Measurements from ENCODE around the gene NDEL1. TPM values are rescaled to one million over a fixed set of nuclear protein-coding genes. Genes with fewer than 3 reads are reported as not detected.

NDEL1 gene
- polyA plus RNA-seq, 1 experiment: 72.2 TPM

GRCh38 chr17:8481703-8482102 is 46.0 kb downstream of the NDEL1 start:
- DNase-seq (ENCODE audit: low read depth): no peak
- no peak overlapping the region for H3K4me3 ChIP-seq (ENCODE audit: low read depth, low read length)
- H3K27me3 ChIP-seq (ENCODE audit: control insufficient read depth, insufficient read depth, low read length): no peaks in the 10 kb centered on the region
- ChIA-PET POLR2A (no interaction called here), CTCF (interaction anchor here (1.0 kb wide), 1 partner anchor 265 kb away, joined by 3 read pairs; no protein-coding TSS in a partner anchor)
- H3K36me3 ChIP-seq (ENCODE audit: control insufficient read depth, insufficient read depth, low read length): peaks cover 24% of the 10 kb centered on the region
- TF ChIP-seq, protein P1, sequence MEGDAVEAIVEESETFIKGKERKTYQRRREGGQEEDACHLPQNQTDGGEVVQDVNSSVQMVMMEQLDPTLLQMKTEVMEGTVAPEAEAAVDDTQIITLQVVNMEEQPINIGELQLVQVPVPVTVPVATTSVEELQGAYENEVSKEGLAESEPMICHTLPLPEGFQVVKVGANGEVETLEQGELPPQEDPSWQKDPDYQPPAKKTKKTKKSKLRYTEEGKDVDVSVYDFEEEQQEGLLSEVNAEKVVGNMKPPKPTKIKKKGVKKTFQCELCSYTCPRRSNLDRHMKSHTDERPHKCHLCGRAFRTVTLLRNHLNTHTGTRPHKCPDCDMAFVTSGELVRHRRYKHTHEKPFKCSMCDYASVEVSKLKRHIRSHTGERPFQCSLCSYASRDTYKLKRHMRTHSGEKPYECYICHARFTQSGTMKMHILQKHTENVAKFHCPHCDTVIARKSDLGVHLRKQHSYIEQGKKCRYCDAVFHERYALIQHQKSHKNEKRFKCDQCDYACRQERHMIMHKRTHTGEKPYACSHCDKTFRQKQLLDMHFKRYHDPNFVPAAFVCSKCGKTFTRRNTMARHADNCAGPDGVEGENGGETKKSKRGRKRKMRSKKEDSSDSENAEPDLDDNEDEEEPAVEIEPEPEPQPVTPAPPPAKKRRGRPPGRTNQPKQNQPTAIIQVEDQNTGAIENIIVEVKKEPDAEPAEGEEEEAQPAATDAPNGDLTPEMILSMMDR (IDR thresholded peaks at IDR 0.05; ENCODE audit: insufficient read depth, low read depth, low read length): no peak

- TF ChIP-seq, protein P1 (IDR thresholded peaks at IDR 0.05; ENCODE audit: insufficient read depth, low read depth, low read length): no peak
- no peak for DNase-seq (ENCODE audit: low read depth)
- H3K4me3 ChIP-seq (ENCODE audit: low read depth, low read length): no peak overlapping the region
- peaks cover 26% of the 10 kb centered on the region for H3K36me3 ChIP-seq (ENCODE audit: control insufficient read depth, insufficient read depth, low read length)
- ChIA-PET CTCF (interaction anchor here (2.0 kb wide), 1 partner anchor 263 kb away, joined by 5 read pairs; no protein-coding TSS in a partner anchor), POLR2A (no interaction called here)
- H3K27me3 ChIP-seq (ENCODE audit: control insufficient read depth, insufficient read depth, low read length): no peaks in the 10 kb centered on the region
Measured at GRCh38 chr17:8482546-8482945, 46.9 kb downstream of the NDEL1 start.

GRCh38 chr17:8484465-8484864 is 48.8 kb downstream of the NDEL1 start:
- no peaks in the 10 kb centered on the region for H3K27me3 ChIP-seq (ENCODE audit: control insufficient read depth, insufficient read depth, low read length)
- POLR2A ChIA-PET: no interaction called here
- CTCF ChIA-PET: no interaction called here
- H3K4me3 ChIP-seq (ENCODE audit: low read depth, low read length): no peak overlapping the region
- DNase-seq (ENCODE audit: low read depth): no peak
- peaks cover 32% of the 10 kb centered on the region for H3K36me3 ChIP-seq (ENCODE audit: control insufficient read depth, insufficient read depth, low read length)
- TF ChIP-seq, protein P1 (IDR thresholded peaks at IDR 0.05; ENCODE audit: insufficient read depth, low read depth, low read length): no peak

- Histone ChIP-seq H3K36me3 (ENCODE audit: control insufficient read depth, insufficient read depth, low read length) (peaks cover 27% of the 10 kb centered on the region), H3K27me3 (ENCODE audit: control insufficient read depth, insufficient read depth, low read length) (no peaks in the 10 kb centered on the region), H3K4me3 (ENCODE audit: low read depth, low read length) (no peak overlapping the region)
- ChIA-PET POLR2A (no interaction called here), CTCF (no interaction called here)
- no peak for DNase-seq (ENCODE audit: low read depth)
- TF ChIP-seq, protein P1 (IDR thresholded peaks at IDR 0.05; ENCODE audit: insufficient read depth, low read depth, low read length): no peak
Measured at GRCh38 chr17:8485491-8485890, 49.8 kb downstream of the NDEL1 start.

GRCh38 chr17:8487130-8487645 is 51.5 kb downstream of the NDEL1 start:
- no peak overlapping the region for H3K4me3 ChIP-seq (ENCODE audit: low read depth, low read length)
- TF ChIP-seq, protein P1 (IDR thresholded peaks at IDR 0.05; ENCODE audit: insufficient read depth, low read depth, low read length): no peak
- CTCF ChIA-PET: interaction anchor here (1.2 to 1.5 kb wide), 2 partner anchors 16 to 19 kb away, joined by 3 to 4 read pairs; no protein-coding TSS in a partner anchor
- H3K27me3 ChIP-seq (ENCODE audit: control insufficient read depth, insufficient read depth, low read length): no peaks in the 10 kb centered on the region
- POLR2A ChIA-PET: no interaction called here
- no peak for DNase-seq (ENCODE audit: low read depth)
- peaks cover 28% of the 10 kb centered on the region for H3K36me3 ChIP-seq (ENCODE audit: control insufficient read depth, insufficient read depth, low read length)

Measured in BJ (cell line).